GM23248 (cell line): Measurements from ENCODE around the gene GMPR. TPM values are rescaled to one million over a fixed set of nuclear protein-coding genes. Genes with fewer than 3 reads are reported as not detected.

ENCODE experiments used
- DNase-seq: peaks from one replicate; pipeline ENCODE4 v3.0.0-alpha.2; 2015
- H2AFZ ChIP-seq: fragments of 200-600 bp; sonication (generic); 2 replicates; pipeline ENCODE4 v1.6.1; 2016; ENCODE audit warnings: antibody characterized with exemption
- H3F3A ChIP-seq: fragments of 200-600 bp; sonication (generic); 2 replicates; pipeline ENCODE4 v1.6.1; 2016; ENCODE audit warnings: mild to moderate bottlenecking, antibody characterized with exemption, mixed run types; ENCODE audit not compliant: insufficient read depth
- H3K27ac ChIP-seq: fragments of 200-600 bp; sonication (generic); 2 replicates; pipeline ENCODE4 v1.5.1; 2016; ENCODE audit warnings: mild to moderate bottlenecking
- H3K27me3 ChIP-seq: fragments of 200-600 bp; sonication (generic); replicated peaks from 2 replicates; pipeline ENCODE4 v1.6.1; 2016; ENCODE audit warnings: mild to moderate bottlenecking; ENCODE audit not compliant: insufficient read depth
- H3K36me3 ChIP-seq: fragments of 200-600 bp; sonication (generic); 2 replicates; pipeline ENCODE4 v1.6.1; 2016; ENCODE audit warnings: low read depth, mild to moderate bottlenecking
- H3K4me1 ChIP-seq: fragments of 200-600 bp; sonication (generic); 2 replicates; pipeline ENCODE4 v1.6.1; 2016; ENCODE audit warnings: mild to moderate bottlenecking; ENCODE audit not compliant: insufficient read depth
- H3K4me2 ChIP-seq: fragments of 200-600 bp; sonication (generic); one replicate; pipeline ENCODE4 v1.6.1; 2016; ENCODE audit warnings: mild to moderate bottlenecking; ENCODE audit not compliant: unreplicated experiment
- H3K4me3 ChIP-seq: fragments of 200-600 bp; sonication (generic); 2 replicates; pipeline ENCODE4 v1.5.1; 2016; ENCODE audit warnings: mild to moderate bottlenecking
- H3K79me2 ChIP-seq: fragments of 200-600 bp; sonication (generic); 2 replicates; pipeline ENCODE4 v1.6.1; 2016; ENCODE audit warnings: mild to moderate bottlenecking; ENCODE audit not compliant: insufficient read depth
- H3K9ac ChIP-seq: fragments of 200-600 bp; sonication (generic); 2 replicates; pipeline ENCODE4 v1.6.1; 2016; ENCODE audit warnings: mild to moderate bottlenecking
- H3K9me2 ChIP-seq: fragments of 200-600 bp; sonication (generic); 2 replicates; pipeline ENCODE4 v1.6.1; 2016; ENCODE audit warnings: mixed run types, mild to moderate bottlenecking, moderate library complexity; ENCODE audit not compliant: insufficient read depth
- H3K9me3 ChIP-seq: fragments of 200-600 bp; sonication (generic); one replicate; pipeline ENCODE4 v1.6.1; 2017; ENCODE audit warnings: low read depth
- H4K20me1 ChIP-seq: fragments of 200-600 bp; sonication (generic); 2 replicates; pipeline ENCODE4 v1.6.0; 2016; ENCODE audit not compliant: insufficient read depth
- EZH2 ChIP-seq: fragments of 200-600 bp; sonication (generic); IDR thresholded peaks from 2 replicates; pipeline ENCODE4 v1.6.1; 2018; ENCODE audit warnings: antibody characterized with exemption, mild to moderate bottlenecking; ENCODE audit not compliant: insufficient read depth, poor library complexity, severe bottlenecking
- EZH2phosphoT487 ChIP-seq: fragments of 200-600 bp; sonication (generic); IDR thresholded peaks from 2 replicates; pipeline ENCODE4 v1.6.1; 2018; ENCODE audit warnings: antibody characterized with exemption, moderate library complexity, mild to moderate bottlenecking, low read depth; ENCODE audit not compliant: insufficient read depth
- WGBS, 2 experiments: methylation state at CpG; one replicate each; pipeline ENCODE4 v1.1.6; 2015 to 2017; ENCODE audit warnings: low lambda C conversion rate in 2 of 2, low coverage in 1 of 2; ENCODE audit errors: missing lambda C conversion rate in 2 of 2; 5-methylcytosine and 5-hydroxymethylcytosine counted together
- in situ Hi-C: fragments of 300-500 bp; cut with MboI; formaldehyde crosslinking; loops from 2 replicates; pipeline ENCODE4 v1.15.0; 2020
- polyA plus RNA-seq: library from polyadenylated mRNA; unstranded; fragments of >200 nt; fragmentation: Nextera tagmentation; extraction: Ambion mirVana; gene quantifications from 2 replicates; pipeline ENCODE4 v1.2.1, GENCODE V29; 2016
- total RNA-seq: library from RNA; depleted of rRNA; stranded (reverse); fragments of >200 nt; shearing (Covaris generic); gene quantifications from 2 replicates; pipeline ENCODE4 v1.2.3, GENCODE V29; 2014

Gene GMPR
- total and polyA plus RNA-seq, 2 experiments from 2014 or later, result 2.2 to 2.3 TPM

DNA sequence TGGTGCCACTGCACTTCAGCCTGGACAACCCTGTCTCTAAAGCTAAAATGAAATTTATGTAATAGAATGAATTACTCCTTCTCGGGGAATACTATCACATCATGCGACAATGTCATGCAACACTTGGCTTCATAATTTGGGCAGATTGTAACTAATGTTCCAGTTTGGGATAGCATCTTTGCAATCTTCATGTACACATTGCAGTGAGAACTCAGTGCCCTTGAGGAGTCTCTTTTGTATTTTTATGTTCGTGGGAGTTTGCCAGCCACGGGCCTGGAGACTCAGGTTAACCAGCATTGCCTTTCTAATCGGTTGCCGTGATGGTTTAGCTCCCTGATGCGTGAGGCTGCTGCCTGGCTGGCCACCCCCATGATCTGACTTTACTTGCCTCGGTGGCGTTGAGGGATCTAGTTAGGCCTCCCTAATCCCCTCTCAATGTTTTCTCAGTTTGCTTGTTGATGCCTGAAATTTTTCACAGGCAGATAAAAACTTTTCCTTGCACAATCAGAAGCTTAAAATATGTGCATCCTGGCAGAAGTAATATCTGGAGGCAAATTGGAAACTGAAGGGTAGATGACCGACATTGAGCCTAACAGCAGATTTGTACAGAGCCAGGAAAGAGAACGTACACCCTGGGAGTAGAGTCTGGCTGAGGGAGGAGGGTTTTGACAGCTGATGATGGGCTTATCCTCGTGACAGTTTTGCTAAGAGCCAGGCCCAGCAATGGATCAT, 2.4 kb downstream of the GMPR start:
- TF ChIP-seq EZH2phosphoT487, result no peak
- no peak for TF ChIP-seq EZH2
- 83 to 85% methylated on average over 12 of the region's 12 CpGs for WGBS, 2 experiments
- no peaks in the 10 kb centered on the region for H3K79me2 ChIP-seq
- no peak for DNase-seq
- H3K36me3 ChIP-seq, result no peaks in the 10 kb centered on the region
- no peak overlapping the region for H2AFZ ChIP-seq
- H3K9me2 ChIP-seq, result no peaks in the 10 kb centered on the region
- no peaks in the 10 kb centered on the region for H3K4me1 ChIP-seq
- H3K4me2 ChIP-seq, result no peak overlapping the region
- in situ Hi-C loops, result no loop called here
- no peaks in the 10 kb centered on the region for H3K9me3 ChIP-seq
- H3K4me3 ChIP-seq, result no peak overlapping the region
- no peaks in the 10 kb centered on the region for H3K27me3 ChIP-seq
- H3F3A ChIP-seq, result peaks cover 13% of the 10 kb centered on the region; the same call in 1 of the 2 replicates
- H3K27ac ChIP-seq, result no peak overlapping the region
- no peak overlapping the region for H3K9ac ChIP-seq
- H4K20me1 ChIP-seq, result no peaks in the 10 kb centered on the region

- WGBS, 2 experiments, result 97 to 100% methylated on average over 4 of the region's 4 CpGs
- no peaks in the 10 kb centered on the region for H3K9me3 ChIP-seq
- no peaks in the 10 kb centered on the region for H3K27me3 ChIP-seq
- TF ChIP-seq EZH2 (no peak), EZH2phosphoT487 (no peak)
- in situ Hi-C loops, result no loop called here
- H4K20me1 ChIP-seq, result no peaks in the 10 kb centered on the region
- no peaks in the 10 kb centered on the region for H3K9me2 ChIP-seq
- no peaks in the 10 kb centered on the region for H3K36me3 ChIP-seq
- H3K4me3 ChIP-seq, result no peak overlapping the region
- no peak overlapping the region for H3K4me2 ChIP-seq
- H3F3A ChIP-seq, result peaks cover 13% of the 10 kb centered on the region; the same call in 1 of the 2 replicates
- no peaks in the 10 kb centered on the region for H3K79me2 ChIP-seq
- H3K27ac ChIP-seq, result no peak overlapping the region
- no peaks in the 10 kb centered on the region for H3K4me1 ChIP-seq
- H3K9ac ChIP-seq, result no peak overlapping the region
- H2AFZ ChIP-seq, result no peak overlapping the region
- no peak for DNase-seq
These were observed 2.9 kb downstream of the GMPR start for GRCh38 chr6:16241321-16241689.

DNA sequence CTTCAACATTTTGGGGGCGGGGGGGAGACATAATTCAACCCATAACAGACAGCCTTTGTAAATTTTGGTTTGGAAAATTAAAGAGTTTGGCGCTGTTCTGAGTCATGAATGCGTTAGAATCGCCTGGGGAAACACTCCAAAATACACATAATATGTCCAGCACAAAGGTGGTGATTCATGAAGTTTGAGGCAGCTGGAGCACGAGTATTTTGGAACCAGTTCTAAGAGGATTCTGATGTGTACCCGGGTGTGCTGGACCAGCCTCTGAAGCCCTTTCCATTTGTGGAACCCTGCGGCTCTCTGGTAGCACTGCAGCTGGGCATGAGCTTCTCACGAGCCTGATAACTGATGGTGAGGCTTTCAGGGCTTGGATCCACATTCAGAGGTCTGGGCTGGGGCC, 4.7 kb downstream of the GMPR start:
- Histone ChIP-seq H3K9me3 (no peaks in the 10 kb centered on the region), H3K4me3 (no peak overlapping the region), H3K4me2 (no peak overlapping the region), H3K9me2 (no peaks in the 10 kb centered on the region), H3K27ac (no peak overlapping the region), H3K27me3 (no peaks in the 10 kb centered on the region), H3K4me1 (no peaks in the 10 kb centered on the region), H2AFZ (no peak overlapping the region), H4K20me1 (no peaks in the 10 kb centered on the region), H3K79me2 (no peaks in the 10 kb centered on the region), H3F3A (no peaks in the 10 kb centered on the region), H3K9ac (no peak overlapping the region), H3K36me3 (no peaks in the 10 kb centered on the region)
- 67 to 73% methylated on average over 8 of the region's 8 CpGs for whole genome bisulfite sequencing, 2 experiments
- in situ Hi-C loops, result no loop called here
- TF ChIP-seq EZH2 (no peak), EZH2phosphoT487 (no peak)
- peak; percentile 69 for DNase-seq

GRCh38 chr6:16243664-16244063, 5.3 kb downstream of the GMPR start:
- Histone ChIP-seq H3K27me3 (no peaks in the 10 kb centered on the region), H3K79me2 (no peaks in the 10 kb centered on the region), H3K36me3 (no peaks in the 10 kb centered on the region), H3K9me3 (no peaks in the 10 kb centered on the region), H3F3A (no peaks in the 10 kb centered on the region), H3K4me2 (no peak overlapping the region), H3K4me1 (no peaks in the 10 kb centered on the region), H3K4me3 (no peak overlapping the region), H3K9ac (no peak overlapping the region), H2AFZ (no peak overlapping the region), H4K20me1 (no peaks in the 10 kb centered on the region), H3K9me2 (no peaks in the 10 kb centered on the region), H3K27ac (no peak overlapping the region)
- no peak for DNase-seq
- WGBS, 2 experiments, result 84 to 88% methylated on average over 5 of the region's 5 CpGs
- in situ Hi-C loops, result no loop called here
- TF ChIP-seq EZH2 (no peak), EZH2phosphoT487 (no peak)

- Histone ChIP-seq H3F3A (no peaks in the 10 kb centered on the region), H4K20me1 (no peaks in the 10 kb centered on the region), H3K27me3 (no peaks in the 10 kb centered on the region), H3K4me2 (no peak overlapping the region), H3K4me1 (no peaks in the 10 kb centered on the region), H3K9ac (no peak overlapping the region), H3K79me2 (no peaks in the 10 kb centered on the region), H3K27ac (no peak overlapping the region), H3K9me2 (no peaks in the 10 kb centered on the region), H3K4me3 (no peak overlapping the region), H2AFZ (no peak overlapping the region), H3K36me3 (no peaks in the 10 kb centered on the region), H3K9me3 (no peaks in the 10 kb centered on the region)
- 84 to 87% methylated on average over 5 of the region's 5 CpGs for WGBS, 2 experiments
- in situ Hi-C loops, result no loop called here
- TF ChIP-seq EZH2 (no peak), EZH2phosphoT487 (no peak)
- no peak for DNase-seq
These were observed 6.1 kb downstream of the GMPR start for GRCh38 chr6:16244446-16244845.
